B cell (primary cell): Measurements from ENCODE around the gene JMY.

Experiments
- EZH2 ChIP-seq: IDR thresholded peaks from 2 replicates; pipeline ENCODE4 v1.6.1; 2012; ENCODE audit warnings: borderline replicate concordance, low read depth, mild to moderate bottlenecking, moderate library complexity, low read length; ENCODE audit not compliant: insufficient read depth, poor library complexity, severe bottlenecking
- TF ChIP-seq, protein P1 (sequence below): fragments of 200-600 bp; IDR thresholded peaks from one replicate; pipeline ENCODE4 v1.8.0; 2022; ENCODE audit warnings: antibody characterized with exemption, mild to moderate bottlenecking

DNA sequence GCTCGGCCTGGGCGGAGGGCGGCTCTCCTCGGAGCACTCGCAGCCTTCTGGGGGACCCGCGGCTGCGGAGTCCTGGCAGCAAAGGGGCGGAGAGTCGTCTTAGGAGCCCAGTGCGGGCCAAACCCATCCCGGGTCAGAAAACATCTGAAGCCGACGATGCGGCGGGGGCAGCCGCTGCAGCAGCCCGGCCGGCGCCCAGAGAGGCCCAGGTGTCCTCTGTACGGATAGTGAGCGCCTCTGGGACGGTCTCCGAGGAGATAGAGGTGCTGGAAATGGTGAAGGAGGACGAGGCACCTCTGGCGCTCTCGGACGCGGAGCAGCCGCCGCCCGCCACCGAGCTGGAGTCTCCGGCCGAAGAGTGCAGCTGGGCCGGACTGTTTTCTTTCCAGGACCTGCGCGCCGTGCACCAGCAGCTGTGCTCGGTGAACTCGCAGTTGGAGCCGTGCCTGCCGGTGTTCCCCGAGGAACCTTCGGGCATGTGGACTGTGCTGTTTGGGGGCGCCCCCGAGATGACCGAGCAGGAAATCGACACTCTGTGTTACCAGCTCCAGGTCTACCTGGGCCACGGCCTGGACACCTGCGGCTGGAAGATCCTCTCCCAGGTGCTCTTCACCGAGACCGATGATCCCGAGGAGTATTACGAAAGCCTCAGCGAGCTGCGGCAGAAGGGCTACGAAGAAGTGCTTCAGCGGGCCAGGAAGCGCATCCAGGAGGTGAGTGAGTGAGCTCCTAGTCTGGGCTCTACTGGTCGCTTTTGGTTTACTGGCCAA lies 1.2 kb downstream of the JMY start:
- TF ChIP-seq, protein P1, sequence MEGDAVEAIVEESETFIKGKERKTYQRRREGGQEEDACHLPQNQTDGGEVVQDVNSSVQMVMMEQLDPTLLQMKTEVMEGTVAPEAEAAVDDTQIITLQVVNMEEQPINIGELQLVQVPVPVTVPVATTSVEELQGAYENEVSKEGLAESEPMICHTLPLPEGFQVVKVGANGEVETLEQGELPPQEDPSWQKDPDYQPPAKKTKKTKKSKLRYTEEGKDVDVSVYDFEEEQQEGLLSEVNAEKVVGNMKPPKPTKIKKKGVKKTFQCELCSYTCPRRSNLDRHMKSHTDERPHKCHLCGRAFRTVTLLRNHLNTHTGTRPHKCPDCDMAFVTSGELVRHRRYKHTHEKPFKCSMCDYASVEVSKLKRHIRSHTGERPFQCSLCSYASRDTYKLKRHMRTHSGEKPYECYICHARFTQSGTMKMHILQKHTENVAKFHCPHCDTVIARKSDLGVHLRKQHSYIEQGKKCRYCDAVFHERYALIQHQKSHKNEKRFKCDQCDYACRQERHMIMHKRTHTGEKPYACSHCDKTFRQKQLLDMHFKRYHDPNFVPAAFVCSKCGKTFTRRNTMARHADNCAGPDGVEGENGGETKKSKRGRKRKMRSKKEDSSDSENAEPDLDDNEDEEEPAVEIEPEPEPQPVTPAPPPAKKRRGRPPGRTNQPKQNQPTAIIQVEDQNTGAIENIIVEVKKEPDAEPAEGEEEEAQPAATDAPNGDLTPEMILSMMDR: no peak
- TF ChIP-seq EZH2: no peak
